Testis (tissue), 3 donors: ENCODE measurements around the gene PRCP. TPM values are rescaled to one million over a fixed set of nuclear protein-coding genes. Genes with fewer than 3 reads are reported as not detected.

Experiments
- DNase-seq: peaks from one replicate; pipeline ENCODE4 v3.0.0-alpha.2; 2019
- H3K27ac ChIP-seq, 2 donors: fragments of 200-600 bp; sonication (generic); one replicate each; pipeline ENCODE4 v1.5.1; 2019
- H3K27me3 ChIP-seq: fragments of 200-600 bp; sonication (generic); one replicate; pipeline ENCODE4 v1.5.1; 2019
- H3K36me3 ChIP-seq: fragments of 200-600 bp; sonication (generic); one replicate; pipeline ENCODE4 v1.5.1; 2017; ENCODE audit warnings: low read depth; ENCODE audit errors: missing control alignments
- H3K4me1 ChIP-seq: fragments of 200-600 bp; sonication (generic); one replicate; pipeline ENCODE4 v1.5.1; 2019
- H3K4me3 ChIP-seq, 2 donors: fragments of 200-600 bp; sonication (generic); one replicate each; pipeline ENCODE4 v1.5.1; 2017 to 2019
- H3K9me3 ChIP-seq: fragments of 200-600 bp; sonication (generic); one replicate; pipeline ENCODE4 v1.5.1; 2017
- POLR2A ChIP-seq: fragments of 450-650 bp; IDR thresholded peaks from one replicate; pipeline ENCODE4 v1.6.1; 2017; ENCODE audit warnings: antibody characterized with exemption, mild to moderate bottlenecking, moderate library complexity
- WGBS, 2 donors: methylation state at CpG; one replicate each; pipeline ENCODE4 v1.1.5; 2018; 5-methylcytosine and 5-hydroxymethylcytosine counted together
- intact Hi-C: fragments of 100-400 bp; cut with DNase I; formaldehyde crosslinking; loops from one replicate; pipeline ENCODE4 v1.15.1; 2023; ENCODE audit warnings: low total_unique reads
- polyA plus RNA-seq: library from polyadenylated mRNA; stranded (reverse); fragments of 350-450 nt; fragmentation: Illumina TruSeq; extraction: RNeasy Lipid Tissue Mini Kit (QIAGEN cat#74804); gene quantifications from one replicate; pipeline ENCODE4 v1.2.3, GENCODE V29; 2014; ENCODE audit warnings: low read depth, low replicate concordance; ENCODE audit not compliant: insufficient read depth
- total RNA-seq, 2 donors: library from RNA; depleted of rRNA; stranded (reverse); fragments of >200 nt; gene quantifications; one replicate each; pipeline ENCODE4 v1.2.3, GENCODE V29; 2016
- TF ChIP-seq, protein P1 (sequence below), 3 experiments: fragments of 450-650 bp in 2 of 3; fragments of 200-600 bp in 1 of 3; sonication (generic) in 1 of 3; IDR thresholded peaks; one replicate each; pipeline ENCODE4 v1.5.1; 2016 to 2019; ENCODE audit warnings: antibody characterized with exemption in 3 of 3, mild to moderate bottlenecking in 2 of 3, moderate library complexity in 1 of 3

Gene PRCP
- total and polyA plus RNA-seq, 3 donors from 2014 or later, result 41.3 to 118 (median 46.9) TPM

DNA sequence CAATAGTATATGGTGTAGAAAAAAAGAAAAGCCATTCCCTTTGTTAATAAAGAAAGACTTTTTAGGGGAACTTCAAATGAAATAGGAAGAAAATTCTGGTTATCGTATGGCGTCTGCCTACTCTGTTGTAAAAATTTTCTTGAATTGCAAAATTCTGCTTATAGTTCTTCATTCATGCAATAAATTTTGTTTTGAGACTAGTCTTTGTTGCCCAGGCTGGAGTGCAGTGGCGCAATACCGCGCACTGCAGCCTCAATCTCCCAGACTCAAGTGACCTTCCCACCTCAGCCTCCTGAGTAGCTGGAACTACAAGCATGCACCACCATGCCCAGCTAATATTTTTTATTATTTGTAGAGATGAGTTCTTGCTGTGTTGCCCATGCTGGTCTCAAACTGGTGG, 7.1 kb upstream of the PRCP start:
- H3K27me3 ChIP-seq, result no peaks in the 10 kb centered on the region
- WGBS, 2 donors, result 81 to 91% methylated on average over 5 of the region's 5 CpGs
- no peaks in the 10 kb centered on the region for H3K4me1 ChIP-seq
- intact Hi-C loops, result loop anchor here (10.0 kb wide), 2 partner anchors 167 to 287 kb away; partner anchors contain the start of genes ANKRD42 and RAB30
- TF ChIP-seq, protein P1, sequence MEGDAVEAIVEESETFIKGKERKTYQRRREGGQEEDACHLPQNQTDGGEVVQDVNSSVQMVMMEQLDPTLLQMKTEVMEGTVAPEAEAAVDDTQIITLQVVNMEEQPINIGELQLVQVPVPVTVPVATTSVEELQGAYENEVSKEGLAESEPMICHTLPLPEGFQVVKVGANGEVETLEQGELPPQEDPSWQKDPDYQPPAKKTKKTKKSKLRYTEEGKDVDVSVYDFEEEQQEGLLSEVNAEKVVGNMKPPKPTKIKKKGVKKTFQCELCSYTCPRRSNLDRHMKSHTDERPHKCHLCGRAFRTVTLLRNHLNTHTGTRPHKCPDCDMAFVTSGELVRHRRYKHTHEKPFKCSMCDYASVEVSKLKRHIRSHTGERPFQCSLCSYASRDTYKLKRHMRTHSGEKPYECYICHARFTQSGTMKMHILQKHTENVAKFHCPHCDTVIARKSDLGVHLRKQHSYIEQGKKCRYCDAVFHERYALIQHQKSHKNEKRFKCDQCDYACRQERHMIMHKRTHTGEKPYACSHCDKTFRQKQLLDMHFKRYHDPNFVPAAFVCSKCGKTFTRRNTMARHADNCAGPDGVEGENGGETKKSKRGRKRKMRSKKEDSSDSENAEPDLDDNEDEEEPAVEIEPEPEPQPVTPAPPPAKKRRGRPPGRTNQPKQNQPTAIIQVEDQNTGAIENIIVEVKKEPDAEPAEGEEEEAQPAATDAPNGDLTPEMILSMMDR (IDR thresholded peaks at IDR 0.05), result no peak
- no peak overlapping the region for H3K27ac ChIP-seq
- no peaks in the 10 kb centered on the region for H3K36me3 ChIP-seq
- H3K4me3 ChIP-seq, result no peak overlapping the region
- no peaks in the 10 kb centered on the region for H3K9me3 ChIP-seq
- no peak for DNase-seq

- Histone ChIP-seq H3K9me3 (no peaks in the 10 kb centered on the region), H3K4me1 (no peaks in the 10 kb centered on the region), H3K4me3 (no peak overlapping the region), H3K36me3 (no peaks in the 10 kb centered on the region), H3K27ac (no peak overlapping the region), H3K27me3 (no peaks in the 10 kb centered on the region)
- no peak for DNase-seq
- WGBS, 2 donors, result 42 to 56% methylated on average over 2 of the region's 2 CpGs
- TF ChIP-seq, protein P1 (IDR thresholded peaks at IDR 0.05), result no peak
- TF ChIP-seq POLR2A, result no peak
- intact Hi-C loops, result loop anchor here (10.0 kb wide), 2 partner anchors 168 to 288 kb away; partner anchors contain the start of genes ANKRD42 and RAB30
These were observed 6.7 kb upstream of the PRCP start for GRCh38 chr11:82906931-82907330.

GRCh38 chr11:82906236-82906635, 6.0 kb upstream of the PRCP start:
- no peaks in the 10 kb centered on the region for H3K27me3 ChIP-seq
- 48 to 50% methylated on average over 1 of the region's 1 CpG for WGBS, 2 donors

DNA sequence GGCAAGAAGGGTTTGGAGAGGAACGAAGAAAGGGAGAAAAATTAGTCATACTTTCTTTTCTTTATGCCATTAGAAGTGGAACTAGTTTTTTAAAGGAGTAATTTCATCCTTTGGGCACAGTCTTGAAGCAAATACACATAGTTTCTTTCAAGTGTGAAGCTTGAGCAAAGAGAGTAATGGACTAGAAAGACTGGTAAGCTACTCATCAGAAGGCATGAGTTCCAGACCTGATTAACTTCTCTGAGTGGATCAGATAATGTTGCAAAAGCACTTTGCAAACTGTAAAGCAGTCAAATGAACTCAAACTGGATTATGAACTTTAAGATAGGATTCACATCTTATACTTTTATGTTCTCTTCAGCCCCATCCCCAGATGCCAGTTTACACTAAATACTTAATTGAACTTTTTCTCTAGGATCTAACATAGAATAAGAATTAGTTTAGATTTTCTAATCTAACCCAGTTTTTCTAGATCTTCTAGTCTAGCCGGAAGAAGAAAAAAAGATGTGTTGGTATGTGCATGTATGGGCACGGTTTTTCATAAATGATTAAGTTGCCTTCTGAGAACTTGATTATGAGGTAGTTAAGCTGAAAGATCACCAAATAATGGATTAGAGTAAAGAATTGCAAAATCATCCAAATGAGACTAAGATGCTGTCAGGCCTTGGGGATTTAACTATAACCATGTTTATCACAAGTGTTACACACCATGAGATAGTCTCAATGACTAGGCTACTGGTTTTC, 3.8 kb upstream of the PRCP start:
- intact Hi-C loops, result loop anchor here (10.0 kb wide), 2 partner anchors 171 to 291 kb away; partner anchors contain the start of genes ANKRD42 and RAB30
- whole genome bisulfite sequencing, 2 donors, result 80 to 84% methylated on average over 3 of the region's 3 CpGs
- Histone ChIP-seq H3K36me3 (no peaks in the 10 kb centered on the region), H3K27me3 (no peaks in the 10 kb centered on the region), H3K4me3 (no peak overlapping the region), H3K9me3 (no peaks in the 10 kb centered on the region), H3K4me1 (peaks cover 9% of the 10 kb centered on the region), H3K27ac (no peak overlapping the region)
- no peak for DNase-seq
- TF ChIP-seq, protein P1 (IDR thresholded peaks at IDR 0.05), result no peak
- TF ChIP-seq POLR2A, result no peak

More at GRCh38 chr11:82906236-82906635, 6.0 kb upstream of the PRCP start:
- Histone ChIP-seq H3K4me3 (no peak overlapping the region), H3K9me3 (no peaks in the 10 kb centered on the region), H3K4me1 (no peaks in the 10 kb centered on the region), H3K36me3 (no peaks in the 10 kb centered on the region), H3K27ac (no peak overlapping the region)
- TF ChIP-seq, protein P1 (IDR thresholded peaks at IDR 0.05), result peak in 2 of 3 experiments; percentile 26 to 74
- no peak for TF ChIP-seq POLR2A
- DNase-seq, result no peak
- intact Hi-C loops, result loop anchor here (10.0 kb wide), 2 partner anchors 169 to 289 kb away; partner anchors contain the start of genes ANKRD42 and RAB30
